Measurements from ENCODE around the gene CRISP2. TPM values are rescaled to one million over a fixed set of nuclear protein-coding genes. Genes with fewer than 3 reads are reported as not detected.

The CRISP2 gene
- total and polyA plus RNA-seq, 11 donors = not detected

GRCh38 chr6:49721297-49721696, 8.0 kb upstream of the CRISP2 start:
- ATAC-seq (no peak), DNase-seq (no peak)
- Histone ChIP-seq H3K4me1 (no peaks in the 10 kb centered on the region), H3K27ac (no peak overlapping the region), H3K9me3 (peaks cover 0 to 25% (median 0%) of the 10 kb centered on the region in 12 donors), H3K27me3 (no peaks in the 10 kb centered on the region), H3K4me3 (no peak overlapping the region), H3K36me3 (no peaks in the 10 kb centered on the region)
- intact Hi-C loops (cut with DNase I) = no loop called here
- WGBS, 4 donors = 61 to 72% (median 68%) methylated on average over 2 of the region's 2 CpGs
- TF ChIP-seq CTCF (IDR thresholded peaks at IDR 0.05) (no peak), POLR2A (IDR thresholded peaks at IDR 0.05) (no peak)

GRCh38 chr6:49720372-49720771, 7.0 kb upstream of the CRISP2 start:
- Histone ChIP-seq H3K36me3 (no peaks in the 10 kb centered on the region), H3K27me3 (peaks cover 0 to 4% (median 0%) of the 10 kb centered on the region in 9 donors), H3K4me1 (no peaks in the 10 kb centered on the region), H3K9me3 (peaks cover 0 to 25% (median 0%) of the 10 kb centered on the region in 12 donors), H3K4me3 (no peak overlapping the region), H3K27ac (no peak overlapping the region)
- TF ChIP-seq CTCF (IDR thresholded peaks at IDR 0.05) (no peak), POLR2A (IDR thresholded peaks at IDR 0.05) (no peak)
- ATAC-seq (no peak), DNase-seq (no peak)
- intact Hi-C loops (cut with DNase I) = no loop called here
- 78 to 87% (median 82%) methylated on average over 7 of the region's 7 CpGs for WGBS, 4 donors

- Histone ChIP-seq H3K27me3 (no peaks in the 10 kb centered on the region), H3K36me3 (no peaks in the 10 kb centered on the region), H3K9me3 (peaks cover 0 to 32% (median 6%) of the 10 kb centered on the region in 12 donors), H3K4me3 (no peak overlapping the region), H3K27ac (no peak overlapping the region), H3K4me1 (no peaks in the 10 kb centered on the region)
- intact Hi-C loops (cut with DNase I) = no loop called here
- no peak for ATAC-seq
- TF ChIP-seq CTCF (IDR thresholded peaks at IDR 0.05) = no peak
- TF ChIP-seq POLR2A (IDR thresholded peaks at IDR 0.05) = no peak
- no peak for DNase-seq
Measured at GRCh38 chr6:49698478-49698877, 14.9 kb downstream of the CRISP2 start.

GRCh38 chr6:49693512-49693911, 19.8 kb downstream of the CRISP2 start:
- DNase-seq = no peak
- ATAC-seq = no peak
- Histone ChIP-seq H3K36me3 (no peaks in the 10 kb centered on the region), H3K4me1 (no peaks in the 10 kb centered on the region), H3K27me3 (no peaks in the 10 kb centered on the region), H3K9me3 (peaks cover 0 to 38% (median 11%) of the 10 kb centered on the region in 12 donors), H3K27ac (no peak overlapping the region), H3K4me3 (no peak overlapping the region)
- no peak for TF ChIP-seq CTCF (IDR thresholded peaks at IDR 0.05)
- no peak for TF ChIP-seq POLR2A (IDR thresholded peaks at IDR 0.05)
- intact Hi-C loops (cut with DNase I) = no loop called here
- WGBS, 4 donors = 30 to 77% (median 70%) methylated on average over 1 of the region's 1 CpG
